B cell (primary cell): ENCODE measurements around the gene ZNF91.

Experiments
- EZH2 ChIP-seq: IDR thresholded peaks from 2 replicates; pipeline ENCODE4 v1.6.1; 2012; ENCODE audit warnings: borderline replicate concordance, low read depth, mild to moderate bottlenecking, moderate library complexity, low read length; ENCODE audit not compliant: insufficient read depth, poor library complexity, severe bottlenecking
- TF ChIP-seq, protein P1 (sequence below): fragments of 200-600 bp; IDR thresholded peaks from one replicate; pipeline ENCODE4 v1.8.0; 2022; ENCODE audit warnings: antibody characterized with exemption, mild to moderate bottlenecking

DNA sequence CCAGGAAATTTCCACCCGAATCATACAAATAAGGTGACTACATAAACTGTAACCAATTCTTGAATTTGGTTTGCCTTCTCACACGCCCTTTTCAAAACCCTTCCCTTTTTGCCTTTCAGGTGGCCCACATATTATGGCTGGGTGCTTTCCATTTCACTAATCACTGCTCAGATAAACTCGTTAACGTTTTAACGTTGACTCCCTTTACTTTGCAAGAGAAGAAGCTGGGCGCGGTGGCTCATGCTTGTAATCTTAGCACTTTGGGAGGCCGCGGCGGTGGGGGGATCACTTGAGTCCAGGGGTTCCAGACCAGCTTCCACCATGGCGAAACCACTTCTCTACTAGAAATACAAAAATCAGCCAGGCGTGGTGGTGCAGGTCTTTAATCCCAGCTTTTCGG, 19.8 kb upstream of the ZNF91 start:
- TF ChIP-seq, protein P1, sequence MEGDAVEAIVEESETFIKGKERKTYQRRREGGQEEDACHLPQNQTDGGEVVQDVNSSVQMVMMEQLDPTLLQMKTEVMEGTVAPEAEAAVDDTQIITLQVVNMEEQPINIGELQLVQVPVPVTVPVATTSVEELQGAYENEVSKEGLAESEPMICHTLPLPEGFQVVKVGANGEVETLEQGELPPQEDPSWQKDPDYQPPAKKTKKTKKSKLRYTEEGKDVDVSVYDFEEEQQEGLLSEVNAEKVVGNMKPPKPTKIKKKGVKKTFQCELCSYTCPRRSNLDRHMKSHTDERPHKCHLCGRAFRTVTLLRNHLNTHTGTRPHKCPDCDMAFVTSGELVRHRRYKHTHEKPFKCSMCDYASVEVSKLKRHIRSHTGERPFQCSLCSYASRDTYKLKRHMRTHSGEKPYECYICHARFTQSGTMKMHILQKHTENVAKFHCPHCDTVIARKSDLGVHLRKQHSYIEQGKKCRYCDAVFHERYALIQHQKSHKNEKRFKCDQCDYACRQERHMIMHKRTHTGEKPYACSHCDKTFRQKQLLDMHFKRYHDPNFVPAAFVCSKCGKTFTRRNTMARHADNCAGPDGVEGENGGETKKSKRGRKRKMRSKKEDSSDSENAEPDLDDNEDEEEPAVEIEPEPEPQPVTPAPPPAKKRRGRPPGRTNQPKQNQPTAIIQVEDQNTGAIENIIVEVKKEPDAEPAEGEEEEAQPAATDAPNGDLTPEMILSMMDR, result no peak
- no peak for TF ChIP-seq EZH2
